Thyroid gland (tissue), 4 donors: ENCODE measurements around the gene ZCRB1. TPM values are rescaled to one million over a fixed set of nuclear protein-coding genes. Genes with fewer than 3 reads are reported as not detected.

Experiments
- DNase-seq, 2 donors: peaks; one replicate each; pipeline ENCODE4 v3.0.0-alpha.2; 2019
- H3K27ac ChIP-seq, 3 donors: fragments of 200-600 bp; sonication (generic); 1 replicate in 2 of 3; 2 replicates in 1 of 3; pipeline ENCODE4 v1.5.1; 2016 to 2019; ENCODE audit warnings: mild to moderate bottlenecking in 1 of 3, moderate library complexity in 1 of 3
- H3K27me3 ChIP-seq: fragments of 200-600 bp; sonication (generic); one replicate; pipeline ENCODE4 v1.5.1; 2019
- H3K36me3 ChIP-seq, 2 donors: fragments of 200-600 bp; sonication (generic); one replicate each; pipeline ENCODE4 v1.5.1; 2016 to 2019
- H3K4me1 ChIP-seq, 2 donors: fragments of 200-600 bp; sonication (generic); one replicate each; pipeline ENCODE4 v1.5.1; 2017 to 2019
- H3K4me3 ChIP-seq, 3 donors: fragments of 200-600 bp; sonication (generic); replicated peaks in 1 of 3; 1 replicate in 2 of 3; 2 replicates in 1 of 3; pipeline ENCODE4 v1.5.1; 2016; ENCODE audit warnings: mild to moderate bottlenecking in 1 of 3
- H3K9me3 ChIP-seq: fragments of 200-600 bp; sonication (generic); one replicate; pipeline ENCODE4 v1.5.1; 2017
- POLR2A ChIP-seq, 2 donors: fragments of 450-650 bp; IDR thresholded peaks; one replicate each; pipeline ENCODE4 v1.6.1; 2017; ENCODE audit warnings: antibody characterized with exemption in 2 of 2, mild to moderate bottlenecking in 2 of 2, moderate library complexity in 1 of 2
- WGBS, 2 donors: methylation state at CpG; one replicate each; pipeline ENCODE4 v1.1.5; 2017; 5-methylcytosine and 5-hydroxymethylcytosine counted together
- intact Hi-C: fragments of 100-400 bp; cut with DNase I; formaldehyde crosslinking; loops from one replicate; pipeline ENCODE4 v1.15.1; 2023
- total RNA-seq, 4 donors: library from RNA; depleted of rRNA; stranded (reverse); fragments of >200 nt; gene quantifications; one replicate each; pipeline ENCODE4 v1.2.3, GENCODE V29; 2016
- TF ChIP-seq, protein P1 (sequence below), 6 experiments: fragments of 200-600 bp in 3 of 6; fragments of 450-650 bp in 3 of 6; sonication (generic) in 3 of 6; IDR thresholded peaks; one replicate each; pipeline ENCODE4 v1.5.1; 2016 to 2019; ENCODE audit warnings: antibody characterized with exemption in 6 of 6, mild to moderate bottlenecking in 2 of 6, inconsistent platforms in 1 of 6, moderate library complexity in 1 of 6

The ZCRB1 gene
- total RNA-seq, 4 donors from 2014 or later = 30.7 to 42.3 (median 34.9) TPM

- no peak overlapping the region for H3K4me3 ChIP-seq
- H3K36me3 ChIP-seq = no peaks in the 10 kb centered on the region
- no peaks in the 10 kb centered on the region for H3K27me3 ChIP-seq
- 88 to 98% methylated on average over 6 to 19 of the region's 21 CpGs for WGBS, 2 donors
- no peak overlapping the region for H3K27ac ChIP-seq
- intact Hi-C loops = no loop called here
- no peaks in the 10 kb centered on the region for H3K9me3 ChIP-seq
- H3K4me1 ChIP-seq = no peaks in the 10 kb centered on the region
- TF ChIP-seq, protein P1, sequence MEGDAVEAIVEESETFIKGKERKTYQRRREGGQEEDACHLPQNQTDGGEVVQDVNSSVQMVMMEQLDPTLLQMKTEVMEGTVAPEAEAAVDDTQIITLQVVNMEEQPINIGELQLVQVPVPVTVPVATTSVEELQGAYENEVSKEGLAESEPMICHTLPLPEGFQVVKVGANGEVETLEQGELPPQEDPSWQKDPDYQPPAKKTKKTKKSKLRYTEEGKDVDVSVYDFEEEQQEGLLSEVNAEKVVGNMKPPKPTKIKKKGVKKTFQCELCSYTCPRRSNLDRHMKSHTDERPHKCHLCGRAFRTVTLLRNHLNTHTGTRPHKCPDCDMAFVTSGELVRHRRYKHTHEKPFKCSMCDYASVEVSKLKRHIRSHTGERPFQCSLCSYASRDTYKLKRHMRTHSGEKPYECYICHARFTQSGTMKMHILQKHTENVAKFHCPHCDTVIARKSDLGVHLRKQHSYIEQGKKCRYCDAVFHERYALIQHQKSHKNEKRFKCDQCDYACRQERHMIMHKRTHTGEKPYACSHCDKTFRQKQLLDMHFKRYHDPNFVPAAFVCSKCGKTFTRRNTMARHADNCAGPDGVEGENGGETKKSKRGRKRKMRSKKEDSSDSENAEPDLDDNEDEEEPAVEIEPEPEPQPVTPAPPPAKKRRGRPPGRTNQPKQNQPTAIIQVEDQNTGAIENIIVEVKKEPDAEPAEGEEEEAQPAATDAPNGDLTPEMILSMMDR (IDR thresholded peaks at IDR 0.05) = no peak
- TF ChIP-seq POLR2A (IDR thresholded peaks at IDR 0.05) = no peak
- DNase-seq = no peak
Observed at GRCh38 chr12:42273706-42274105, 52.2 kb downstream of the ZCRB1 start.

GRCh38 chr12:42270596-42270995, 55.3 kb downstream of the ZCRB1 start:
- DNase-seq = no peak
- no peaks in the 10 kb centered on the region for H3K9me3 ChIP-seq
- H3K4me3 ChIP-seq = no peak overlapping the region
- no peak overlapping the region for H3K27ac ChIP-seq
- TF ChIP-seq, protein P1 (IDR thresholded peaks at IDR 0.05) = no peak
- TF ChIP-seq POLR2A (IDR thresholded peaks at IDR 0.05) = no peak
- intact Hi-C loops = no loop called here
- H3K36me3 ChIP-seq = no peaks in the 10 kb centered on the region
- WGBS, 2 donors = 69 to 72% methylated on average over 4 of the region's 4 CpGs
- H3K4me1 ChIP-seq = no peaks in the 10 kb centered on the region
- H3K27me3 ChIP-seq = no peaks in the 10 kb centered on the region

DNA sequence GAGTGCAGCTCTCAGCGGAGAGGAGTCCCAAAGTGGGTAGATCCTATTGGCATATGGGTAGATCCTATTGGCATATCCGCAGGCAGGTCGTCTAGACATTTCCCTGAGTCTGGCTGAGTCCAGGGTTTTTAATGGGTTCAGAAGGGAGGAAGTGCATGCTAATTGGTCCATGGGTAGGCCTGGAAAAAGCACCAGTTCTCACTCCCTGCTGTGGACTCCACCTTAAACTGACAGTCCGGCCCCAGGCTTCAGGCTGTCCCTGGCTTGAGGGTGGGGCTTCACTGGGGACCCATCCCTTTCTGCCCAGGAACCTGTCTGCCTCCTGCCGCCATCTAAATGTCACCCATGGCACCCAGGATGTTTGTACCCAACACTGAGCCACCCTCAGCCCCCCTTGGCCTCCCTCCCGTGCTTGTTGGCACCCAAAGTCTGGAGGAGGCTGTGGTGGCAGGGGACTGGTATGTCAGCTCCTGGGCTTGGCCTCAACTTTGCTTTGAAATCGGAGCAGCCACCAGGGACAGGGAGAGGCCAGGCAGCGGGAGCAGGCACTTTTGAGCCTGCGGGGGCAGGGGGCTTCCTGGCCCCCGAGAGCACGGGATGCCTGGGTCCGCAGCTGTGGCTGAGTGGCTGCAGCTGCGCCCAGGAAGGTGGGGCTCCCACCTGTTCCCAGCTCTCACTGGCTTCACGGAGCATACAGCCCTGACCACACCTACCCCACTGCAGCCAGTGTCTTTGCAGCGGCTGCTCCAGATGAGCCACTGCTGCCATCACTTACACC, 58.3 kb downstream of the ZCRB1 start:
- TF ChIP-seq POLR2A (IDR thresholded peaks at IDR 0.05) = no peak
- TF ChIP-seq, protein P1 (IDR thresholded peaks at IDR 0.05) = no peak
- H3K27ac ChIP-seq = no peak overlapping the region
- no peaks in the 10 kb centered on the region for H3K27me3 ChIP-seq
- DNase-seq = no peak
- H3K4me1 ChIP-seq = no peaks in the 10 kb centered on the region
- intact Hi-C loops = no loop called here
- no peaks in the 10 kb centered on the region for H3K36me3 ChIP-seq
- WGBS, 2 donors = 90 to 95% methylated on average over 5 to 14 of the region's 15 CpGs
- H3K9me3 ChIP-seq = no peaks in the 10 kb centered on the region
- H3K4me3 ChIP-seq = no peak overlapping the region

- intact Hi-C loops = no loop called here
- Histone ChIP-seq H3K4me1 (no peaks in the 10 kb centered on the region), H3K27ac (no peak overlapping the region), H3K9me3 (no peaks in the 10 kb centered on the region), H3K4me3 (no peak overlapping the region), H3K36me3 (no peaks in the 10 kb centered on the region), H3K27me3 (no peaks in the 10 kb centered on the region)
- no peak for DNase-seq
- 93% methylated on average over 14 to 17 of the region's 17 CpGs for WGBS, 2 donors
- TF ChIP-seq, protein P1 (IDR thresholded peaks at IDR 0.05) = no peak
- TF ChIP-seq POLR2A (IDR thresholded peaks at IDR 0.05) = no peak
Observed at GRCh38 chr12:42266579-42267230, 59.2 kb downstream of the ZCRB1 start.

GRCh38 chr12:42262271-42262670, 63.6 kb downstream of the ZCRB1 start:
- WGBS, 2 donors = 86% methylated on average over 2 of the region's 2 CpGs
- Histone ChIP-seq H3K4me1 (no peaks in the 10 kb centered on the region), H3K4me3 (no peak overlapping the region), H3K9me3 (no peaks in the 10 kb centered on the region), H3K27me3 (no peaks in the 10 kb centered on the region), H3K27ac (no peak overlapping the region), H3K36me3 (no peaks in the 10 kb centered on the region)
- intact Hi-C loops = no loop called here
- no peak for TF ChIP-seq POLR2A (IDR thresholded peaks at IDR 0.05)
- TF ChIP-seq, protein P1 (IDR thresholded peaks at IDR 0.05) = no peak
- no peak for DNase-seq
